ENCODE results near the gene AKTIP.
"Not testable (repeated sequence)": the region's sequence is repeated elsewhere in the genome, so short reads cannot be mapped to it uniquely, and the experiment has no call there.

Gene AKTIP

DNA sequence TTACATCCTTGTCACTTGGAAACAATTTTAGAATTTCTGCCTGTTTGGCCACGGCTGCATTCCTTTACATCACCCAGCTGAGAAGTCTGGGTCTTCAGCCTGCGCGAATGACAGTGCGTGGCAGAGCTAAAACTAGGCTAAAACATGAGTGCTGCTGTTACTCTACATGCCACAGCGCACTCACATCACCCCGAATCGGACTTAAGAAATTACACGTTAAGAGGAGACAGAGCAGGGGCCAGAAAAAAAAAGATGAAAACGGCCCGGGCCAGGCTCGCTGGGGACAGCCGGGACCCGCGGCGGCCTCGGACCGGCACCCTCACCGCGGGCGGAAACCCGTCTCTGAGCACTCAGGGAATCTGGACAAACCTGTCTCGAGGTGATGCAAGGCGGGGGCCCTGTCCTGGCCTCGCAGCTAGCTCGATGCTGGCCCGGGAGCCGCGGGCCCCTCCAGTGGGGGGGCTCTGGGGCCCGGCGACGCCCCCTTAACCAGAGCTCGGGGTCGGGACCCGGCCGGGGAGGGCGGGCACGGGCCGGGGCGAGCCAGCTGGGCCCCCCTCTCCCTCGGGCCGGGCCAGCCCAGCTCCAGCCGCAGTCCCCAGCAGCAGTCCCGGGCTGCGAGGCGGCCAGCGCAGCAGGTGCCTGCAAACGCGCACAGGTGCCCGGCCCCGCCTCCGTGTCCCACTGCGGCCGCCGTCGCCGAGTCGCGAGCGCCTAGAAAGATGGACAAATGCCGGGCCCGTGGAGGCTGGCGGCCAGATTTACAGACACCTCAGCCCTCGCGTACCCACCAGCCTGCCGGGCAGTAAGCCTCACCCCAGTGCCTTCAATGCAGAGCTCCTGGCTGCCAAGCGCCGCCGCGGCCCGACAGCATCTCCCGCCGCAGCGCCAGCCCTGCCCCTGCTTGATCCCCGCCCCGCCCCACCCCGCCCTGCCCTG is at the start of gene AKTIP:
Gene AKTIP, minus strand, starts transcription at position 879 of the 939 bp plus-strand sequence. CDS start 2,950 bp downstream, outside the sequence.
- peak; percentile 48 for DNase-seq

DNA sequence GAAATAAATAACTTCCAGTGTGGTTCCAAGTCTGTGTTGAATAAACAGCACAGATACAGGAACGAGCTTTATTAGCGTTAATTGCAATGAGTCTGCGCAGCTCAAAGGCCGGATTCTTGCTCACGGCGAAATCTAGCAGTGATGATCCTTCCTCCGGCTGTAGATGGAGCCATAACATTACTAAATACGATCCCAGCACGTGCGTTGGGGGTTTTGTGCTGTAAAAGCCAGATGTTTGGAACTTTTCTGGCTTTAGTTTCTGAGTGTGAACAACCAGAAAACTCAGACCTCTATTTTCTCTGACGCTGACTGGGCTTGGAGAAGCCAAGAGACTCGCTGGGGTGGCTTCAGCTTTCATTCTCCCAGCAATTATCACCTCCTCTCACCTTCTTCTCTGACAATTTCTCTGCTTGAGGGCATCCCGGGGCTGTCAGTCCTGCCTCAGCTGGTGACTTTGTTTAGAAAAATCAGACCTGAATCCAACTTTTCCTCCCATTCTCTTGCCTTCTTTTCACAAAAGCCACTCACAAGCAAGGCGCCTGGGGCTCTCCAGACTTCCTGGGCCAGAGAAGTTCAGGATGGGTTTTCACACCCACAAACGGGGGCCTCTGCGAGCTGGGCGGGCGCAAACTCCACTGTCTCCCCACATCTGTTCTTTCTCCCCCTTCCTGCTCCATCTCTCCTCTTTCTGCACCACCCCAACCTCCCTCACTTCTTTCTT is 47.1 kb upstream of the AKTIP start:
- peak; percentile 83 for DNase-seq

DNA sequence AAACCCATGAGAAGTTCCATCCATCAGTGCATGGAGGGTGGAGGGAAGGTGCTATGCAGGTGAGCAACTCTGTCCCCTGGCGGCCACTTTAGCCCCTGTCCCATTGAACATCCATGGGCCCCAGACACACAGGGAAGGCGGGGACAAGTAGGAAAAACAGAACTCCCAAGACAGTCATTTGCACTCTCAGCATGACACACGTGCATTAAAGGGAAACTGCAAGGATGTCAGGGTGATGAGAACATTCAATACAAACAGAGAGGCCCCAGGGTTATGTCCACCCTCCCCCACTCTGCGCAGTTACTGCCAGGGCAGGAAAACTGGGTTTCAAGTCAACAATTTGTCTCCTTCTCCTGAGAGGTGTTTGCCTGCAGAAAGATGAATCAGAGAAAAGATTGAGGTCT is 44.0 kb upstream of the AKTIP start:
- no peak for DNase-seq

DNA sequence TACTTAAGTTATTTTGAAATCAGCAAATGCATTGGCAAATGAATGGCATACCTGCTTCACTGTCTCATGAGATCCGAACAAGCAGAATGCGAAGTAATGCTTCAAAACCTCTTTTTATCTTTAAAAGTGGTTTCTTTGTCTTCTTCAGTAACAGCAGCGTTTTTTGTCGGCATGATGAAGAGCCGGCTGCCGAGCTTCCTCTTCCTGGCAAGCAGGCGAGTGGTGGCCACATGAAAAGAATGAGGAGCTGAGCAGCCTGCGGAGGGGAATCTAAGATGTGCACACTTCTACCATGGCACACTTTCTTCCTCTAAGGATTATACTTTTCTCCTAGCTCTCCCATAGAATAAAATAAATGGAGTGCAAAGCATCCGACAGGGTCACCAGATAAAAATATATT is 42.4 kb upstream of the AKTIP start:
- DNase-seq, result no peak

DNA sequence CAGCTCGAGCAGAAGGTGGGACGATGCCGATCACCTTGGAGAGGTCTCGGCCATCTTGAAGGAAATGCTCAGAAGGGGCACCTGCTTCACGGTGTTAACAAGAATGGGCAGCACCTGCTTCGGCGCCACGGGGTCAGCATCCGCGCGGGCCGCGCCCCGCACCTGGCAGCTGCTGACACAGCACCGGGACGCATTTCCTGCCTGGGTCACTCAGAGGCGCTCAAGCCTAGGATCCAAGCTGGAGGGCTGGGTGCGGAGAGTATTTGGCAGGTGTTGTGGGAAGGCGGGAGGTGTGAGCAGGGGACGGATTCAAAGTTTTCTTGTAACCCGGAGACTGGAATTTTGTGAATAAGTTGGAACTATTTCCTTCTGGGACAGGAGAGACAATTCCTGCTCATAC is 39.3 kb upstream of the AKTIP start:
- DNase-seq, result no peak

DNA sequence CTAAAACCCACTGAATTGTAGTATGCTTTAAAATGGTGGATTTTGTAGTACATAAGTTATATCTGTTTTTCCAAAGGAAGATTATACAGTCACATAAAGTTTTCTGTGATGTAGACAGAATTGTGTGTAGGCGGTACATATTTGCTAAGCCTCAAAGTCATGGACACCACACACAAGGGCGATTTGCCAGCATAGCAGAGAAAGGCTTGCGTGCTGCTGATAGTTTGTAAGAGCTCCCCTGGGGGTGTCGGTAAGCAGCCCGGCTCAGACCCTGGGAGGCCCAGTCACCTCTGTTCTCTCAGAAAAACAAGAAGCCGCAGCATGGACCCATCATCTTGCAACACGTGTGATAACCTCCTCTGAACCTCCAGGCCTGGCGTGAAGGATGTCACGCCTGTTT is 38.3 kb upstream of the AKTIP start:
- no peak for DNase-seq

DNA sequence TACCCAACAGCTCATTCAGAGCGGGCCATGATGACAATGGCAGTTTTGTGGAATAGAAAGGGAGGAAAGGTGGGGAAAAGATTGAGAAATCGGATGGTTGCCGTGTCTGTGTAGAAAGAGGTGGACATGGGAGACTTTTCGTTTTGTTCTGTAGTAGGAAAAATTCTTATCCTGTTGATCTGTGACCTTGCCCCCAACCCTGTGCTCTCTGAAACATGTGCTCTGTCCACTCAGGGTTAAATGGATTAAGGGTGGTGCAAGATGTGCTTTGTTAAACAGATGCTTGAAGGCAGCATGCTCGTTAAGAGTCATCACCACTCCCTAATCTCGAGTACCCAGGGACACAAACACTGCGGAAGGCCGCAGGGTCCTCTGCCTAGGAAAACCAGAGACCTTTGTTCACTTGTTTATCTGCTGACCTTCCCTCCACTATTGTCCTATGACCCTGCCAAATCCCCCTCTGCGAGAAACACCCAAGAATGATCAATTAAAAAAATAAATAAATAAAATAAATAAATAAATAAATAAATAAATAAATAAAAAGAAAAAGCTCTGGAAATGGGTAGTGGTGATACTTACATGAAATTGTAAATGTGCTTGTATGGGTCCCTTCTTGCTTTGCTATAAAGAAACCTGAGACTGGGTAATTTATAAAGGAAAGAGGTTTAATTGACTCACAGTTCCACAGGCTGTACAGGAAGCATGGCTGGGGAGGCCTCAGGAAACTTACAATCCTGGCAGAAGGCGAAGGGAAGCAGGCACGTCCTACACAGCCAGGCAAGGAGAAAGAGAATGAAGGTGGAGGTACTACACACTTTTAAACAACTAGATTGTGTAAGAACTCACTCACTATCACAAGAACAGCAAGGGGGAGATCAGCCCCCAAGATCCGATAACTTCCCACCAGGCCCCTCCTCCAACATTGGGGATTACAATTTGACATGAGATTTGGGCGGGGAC is 37.0 kb upstream of the AKTIP start:
- DNase-seq, result not testable (repeated sequence)

DNA sequence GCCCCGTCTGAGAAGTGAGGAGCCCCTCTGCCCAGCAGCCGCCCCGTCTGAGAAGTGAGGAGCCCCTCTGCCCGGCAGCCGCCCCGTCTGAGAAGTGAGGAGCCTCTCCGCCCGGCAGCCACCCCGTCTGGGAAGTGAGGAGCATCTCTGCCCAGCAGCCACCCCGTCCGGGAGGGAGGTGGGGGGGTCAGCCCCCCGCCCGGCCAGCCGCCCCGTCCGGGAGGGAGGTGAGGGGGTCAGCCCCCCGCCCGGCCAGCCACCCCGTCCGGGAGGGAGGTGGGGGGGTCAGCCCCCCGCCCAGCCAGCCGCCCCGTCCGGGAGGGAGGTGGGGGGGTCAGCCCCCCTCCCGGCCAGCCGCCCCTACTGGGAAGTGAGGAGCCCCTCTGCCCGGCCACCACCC is 36.3 kb upstream of the AKTIP start:
- not testable (repeated sequence) for DNase-seq

DNA sequence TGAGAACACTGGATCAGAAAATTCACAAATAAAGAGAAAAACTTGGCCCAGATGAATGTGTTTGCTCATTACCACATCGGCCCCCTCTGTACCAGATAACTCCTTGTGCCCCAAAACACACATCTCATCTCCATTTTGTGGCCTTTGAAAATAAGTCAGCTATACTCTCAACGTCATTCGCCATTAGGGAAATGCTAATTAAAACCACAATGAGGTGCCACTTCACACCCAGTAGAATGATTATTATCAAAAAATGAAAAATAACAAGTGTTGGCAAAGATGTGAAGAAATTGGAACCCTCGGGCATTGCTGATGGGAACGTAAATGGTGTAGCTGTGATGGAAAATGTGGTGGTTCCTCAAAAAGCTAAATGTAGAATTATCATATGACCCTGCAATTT is 34.6 kb upstream of the AKTIP start:
- DNase-seq, result no peak

DNA sequence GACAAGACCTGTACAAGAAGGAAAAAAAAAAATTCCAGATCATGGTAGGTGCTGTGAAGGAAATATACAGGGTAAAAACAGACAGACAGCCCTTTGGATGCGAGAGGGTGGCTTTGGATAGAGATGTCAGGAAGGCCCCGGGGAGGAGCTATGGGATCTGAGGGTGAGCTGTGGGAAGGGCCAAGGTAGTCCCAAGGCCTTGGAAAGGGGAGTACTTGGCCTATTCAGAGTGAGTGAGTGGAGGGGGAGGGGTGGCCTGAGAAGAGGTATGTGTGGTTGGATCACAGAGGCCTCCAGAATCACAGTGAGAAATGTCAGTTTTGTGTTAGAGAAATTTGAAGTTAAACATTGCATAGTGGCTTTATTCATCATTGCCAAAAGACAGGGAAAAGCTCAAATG is 31.2 kb upstream of the AKTIP start:
- DNase-seq, result no peak

DNA sequence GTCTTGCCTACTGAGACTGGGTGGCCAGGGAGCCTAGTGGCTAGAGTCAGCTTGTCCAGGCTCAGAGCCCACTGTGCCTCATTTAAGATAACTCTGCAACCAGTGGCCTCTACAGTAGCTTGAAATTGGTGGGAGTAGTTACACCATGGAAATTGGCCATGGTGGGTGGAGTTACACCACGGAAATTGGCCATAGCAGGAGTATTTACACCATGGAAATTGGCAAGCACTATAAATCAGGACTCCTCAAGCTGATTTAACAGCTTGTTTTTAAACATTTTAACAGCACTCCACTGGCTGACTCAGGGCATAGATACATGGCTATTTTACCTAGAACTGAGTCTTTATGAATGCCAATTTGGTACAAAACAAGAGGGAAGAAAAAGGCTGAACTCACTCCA is 27.7 kb upstream of the AKTIP start:
- no peak for DNase-seq

DNA sequence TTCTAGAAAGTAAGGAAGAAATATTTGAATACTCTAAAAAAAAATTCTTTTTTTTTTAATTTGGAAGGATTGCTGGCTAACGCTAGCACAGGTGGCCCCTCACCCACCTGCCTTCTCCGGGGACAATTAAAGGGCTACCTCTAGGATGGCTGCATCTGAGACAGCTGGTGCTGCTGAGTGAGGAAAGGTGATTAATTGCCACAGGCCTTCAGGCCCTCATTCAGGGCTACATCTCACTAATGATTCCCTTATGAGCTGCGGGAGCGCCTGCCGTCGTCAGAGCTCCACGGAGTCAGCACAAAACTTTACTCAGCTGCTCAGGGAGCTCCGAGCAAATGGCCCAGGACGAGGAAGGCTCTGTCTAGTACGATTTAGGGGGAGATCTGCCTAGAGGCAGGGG is 27.0 kb upstream of the AKTIP start:
- no peak for DNase-seq

DNA sequence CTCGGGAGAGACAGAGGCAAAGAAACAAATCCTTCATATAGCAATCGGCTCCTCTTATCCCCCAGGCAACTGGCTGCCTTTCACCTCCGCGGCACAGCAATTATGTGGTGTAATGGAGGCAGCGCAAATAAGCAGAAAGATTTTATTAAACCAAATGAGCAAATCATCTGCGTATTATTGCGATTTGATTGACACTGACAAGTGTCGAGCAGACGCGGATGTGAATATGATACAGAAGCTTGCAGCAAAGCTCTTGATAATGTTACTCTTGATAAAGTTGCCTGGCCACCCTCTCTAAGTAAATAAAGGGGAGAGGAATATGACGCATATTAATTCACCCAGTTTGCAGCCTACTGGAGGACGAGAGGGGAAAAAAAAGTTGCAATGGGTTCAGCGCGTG is 26.5 kb upstream of the AKTIP start:
- DNase-seq, result no peak

DNA sequence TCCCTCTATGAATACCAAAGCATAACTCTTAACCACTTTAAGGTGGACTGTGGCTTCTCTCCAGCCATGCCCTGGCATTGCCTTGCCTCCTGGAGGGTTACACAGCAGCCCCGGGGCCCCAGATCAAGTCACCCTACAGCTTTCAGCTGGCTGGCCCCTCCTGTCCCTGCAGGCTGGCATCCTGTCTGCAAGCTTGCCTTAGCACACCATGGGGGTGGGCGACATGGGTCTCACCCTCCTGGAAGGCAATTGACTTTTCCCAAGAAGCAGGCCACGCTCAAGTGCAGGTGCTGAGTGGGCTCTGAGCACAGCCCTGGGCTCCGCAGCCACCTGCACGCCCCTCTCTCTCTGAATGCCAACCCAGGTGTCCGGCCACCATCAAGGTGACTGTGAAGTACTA is 25.8 kb upstream of the AKTIP start:
- no peak for DNase-seq

DNA sequence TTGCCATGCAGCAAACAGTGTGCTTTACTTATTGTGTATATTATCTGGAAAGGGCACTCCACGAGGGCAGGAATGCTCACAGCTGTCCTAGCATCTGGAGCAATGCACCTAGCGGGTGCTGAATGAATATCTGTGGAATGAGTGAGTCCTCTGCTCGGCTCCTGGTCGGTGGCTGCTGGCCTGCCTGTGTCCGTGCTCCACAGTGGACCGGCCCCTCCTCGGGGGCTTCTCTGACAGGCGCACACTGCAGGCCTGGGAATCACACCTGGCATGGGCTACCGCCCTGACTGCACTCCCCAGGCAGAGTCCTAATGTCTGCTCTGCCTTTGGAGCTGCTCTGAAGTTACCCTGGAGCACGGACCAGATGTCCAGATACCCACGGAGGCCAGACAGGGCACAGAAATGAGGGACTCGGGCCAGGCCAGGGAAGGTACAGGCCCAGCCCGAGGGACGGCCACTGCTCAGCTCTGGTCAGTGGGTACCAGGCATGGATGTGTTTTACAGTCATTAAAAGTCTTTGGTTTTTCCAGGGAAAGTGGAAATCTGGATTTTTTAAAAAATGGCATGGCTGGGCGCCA is 21.1 kb upstream of the AKTIP start:
- no peak for DNase-seq

DNA sequence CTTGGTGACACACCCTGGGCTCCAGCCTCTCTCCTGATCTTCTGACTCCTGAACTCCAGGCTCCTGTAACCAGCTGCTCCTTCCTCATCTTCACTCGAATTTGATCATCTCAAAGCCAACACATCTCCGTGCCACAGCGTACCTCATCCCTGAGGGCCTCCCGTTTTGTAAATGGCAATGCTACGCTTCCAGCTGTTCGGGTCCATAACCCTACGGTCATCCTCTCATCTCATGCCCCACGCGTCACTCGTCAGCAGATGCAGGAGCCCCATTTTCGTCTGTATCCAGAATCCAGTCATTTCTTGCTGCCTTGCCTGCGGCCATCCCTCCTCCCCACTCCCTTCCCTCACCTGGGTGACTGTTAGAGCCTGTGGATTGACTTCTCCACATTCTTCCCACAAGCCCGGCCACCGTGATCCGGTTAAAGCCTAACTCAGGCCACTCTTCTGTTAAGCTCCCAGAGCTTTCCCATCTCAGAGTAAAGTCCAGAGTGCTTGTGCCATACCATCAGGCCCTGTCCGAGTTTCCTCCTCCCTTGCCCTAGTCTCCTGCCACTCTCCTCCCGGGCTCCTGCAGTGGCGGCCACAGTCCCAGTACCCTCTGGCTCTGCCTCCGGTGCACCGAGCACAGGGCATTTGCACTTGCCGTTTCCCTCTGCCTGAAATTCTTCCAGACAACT is 20.3 kb upstream of the AKTIP start:
- no peak for DNase-seq

DNA sequence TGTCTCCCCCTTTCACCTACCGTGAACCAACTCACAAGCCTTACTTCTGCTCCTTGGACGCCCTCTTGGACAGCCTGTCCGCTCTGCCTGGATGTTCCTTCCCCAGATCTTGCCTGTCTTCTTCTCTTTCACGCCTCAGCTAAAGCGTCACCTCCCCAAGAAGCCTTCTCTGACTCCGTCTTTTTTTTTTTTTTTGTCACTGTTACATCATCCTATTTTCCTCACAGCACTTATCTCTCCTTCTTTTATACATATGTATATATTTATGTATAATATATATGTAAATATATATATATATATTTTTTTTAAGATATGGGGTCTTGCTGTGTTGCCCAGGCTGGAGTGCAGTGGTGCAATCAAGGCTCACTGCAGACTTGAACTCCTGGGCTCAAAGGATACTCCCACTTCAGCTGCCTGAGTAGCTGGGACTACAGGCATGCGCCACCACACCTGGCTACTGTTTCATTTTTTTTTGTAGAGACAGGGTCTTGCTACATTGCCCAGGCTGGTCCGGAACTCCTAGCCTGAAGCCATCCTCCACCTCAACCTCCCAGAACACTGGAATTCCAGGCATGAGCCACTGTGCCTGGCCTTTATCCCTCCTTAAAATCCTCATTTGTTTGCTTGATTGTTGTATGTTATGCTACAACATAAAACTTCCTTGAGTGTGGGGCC is 16.5 kb upstream of the AKTIP start:
- DNase-seq, result no peak

DNA sequence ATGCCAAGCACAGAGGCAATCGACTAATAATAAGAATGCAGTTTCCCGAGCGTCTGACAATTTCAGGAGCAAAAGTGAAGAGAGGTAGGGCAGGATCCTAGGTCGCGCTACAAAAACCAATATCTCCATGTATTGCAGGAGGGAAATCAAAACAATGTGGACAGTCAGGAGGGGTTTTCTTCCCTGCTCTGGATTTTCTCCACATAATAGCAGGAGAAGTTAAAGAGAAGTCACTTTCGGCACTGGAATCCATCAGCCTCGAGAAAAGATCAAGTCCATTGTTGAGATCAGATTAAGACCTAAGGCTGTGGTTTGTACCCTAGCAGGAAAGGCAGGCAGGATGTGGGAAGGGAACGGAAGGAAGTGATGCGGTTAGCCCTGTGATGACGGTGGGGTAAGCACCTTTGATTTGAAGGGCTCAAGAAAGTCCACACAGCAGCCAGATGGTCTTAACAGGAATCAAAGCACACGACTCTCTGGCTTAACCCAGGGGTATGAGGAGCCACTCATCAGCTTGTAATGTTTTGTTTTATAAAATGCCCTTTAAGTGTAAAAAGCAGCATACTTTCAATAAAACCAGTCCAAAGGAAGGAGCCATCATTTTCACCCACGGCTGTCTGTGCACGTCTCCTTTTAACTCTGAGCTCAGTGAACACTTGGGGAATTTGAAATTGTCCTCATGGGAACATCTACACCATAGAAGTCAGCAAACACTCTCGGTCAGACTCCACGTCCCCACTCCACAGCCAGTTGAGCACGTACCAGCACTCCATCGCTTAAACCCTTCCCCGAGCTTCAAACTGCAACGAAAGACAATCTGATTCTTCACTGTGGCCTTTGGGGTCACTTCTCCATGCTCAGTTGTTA is 15.8 kb upstream of the AKTIP start:
- DNase-seq, result peak; percentile 63

DNA sequence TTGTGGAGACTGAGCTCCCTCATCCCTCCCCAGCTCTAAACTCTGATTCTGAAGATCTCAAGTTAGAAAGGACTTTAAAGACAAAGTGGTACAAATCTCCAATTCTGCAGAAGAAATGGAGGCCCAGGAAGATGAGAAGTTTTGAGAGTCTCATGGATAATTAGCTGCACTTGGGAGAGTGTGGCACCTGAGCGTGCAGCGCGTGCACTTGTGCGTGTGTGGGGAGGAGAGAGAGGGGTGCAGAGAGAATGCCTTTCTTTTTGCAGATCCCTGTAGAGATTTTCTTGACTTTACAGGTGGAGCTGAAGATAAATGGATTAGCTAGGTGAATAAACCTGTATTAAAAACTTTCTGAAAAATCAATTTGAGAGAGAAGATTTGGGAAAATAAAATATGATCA is 14.8 kb upstream of the AKTIP start:
- no peak for DNase-seq

DNA sequence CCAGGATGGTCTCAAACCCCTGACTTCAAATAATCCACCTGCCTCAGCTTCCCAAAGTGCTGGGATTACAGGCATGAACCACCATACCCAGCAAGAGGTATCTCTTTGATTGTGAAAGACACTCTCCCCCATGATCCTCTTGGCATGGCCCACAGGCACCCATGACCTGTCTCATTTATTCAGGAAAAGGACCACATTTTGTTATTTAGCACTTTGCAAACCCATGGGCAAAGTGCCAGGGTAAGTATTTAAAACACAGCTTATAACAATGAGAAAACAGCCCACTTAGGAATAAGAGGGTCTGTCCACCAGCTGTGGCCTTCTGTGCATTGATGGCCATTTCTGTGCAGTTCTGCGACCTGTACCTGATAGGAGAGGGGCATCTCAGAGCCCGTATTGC is 12.8 kb upstream of the AKTIP start:
- no peak for DNase-seq
